Daoy (cell line): ENCODE data around the gene OXCT1. TPM values are rescaled to one million over a fixed set of nuclear protein-coding genes. Genes with fewer than 3 reads are reported as not detected.
"Not testable (repeated sequence)": the region's sequence is repeated elsewhere in the genome, so short reads cannot be mapped to it uniquely, and the experiment has no call there.

Experiments used
- DNase-seq: peaks from one replicate; pipeline ENCODE4 v3.0.0-alpha.2; 2015; ENCODE audit warnings: low read depth
- total RNA-seq: library from RNA; depleted of rRNA; stranded (reverse); fragments of >200 nt; shearing (Covaris generic); gene quantifications from 2 replicates; pipeline ENCODE4 v1.2.3, GENCODE V29; 2014

The OXCT1 gene
- total RNA-seq, 1 experiment from 2014 or later: 24.5 TPM

GRCh38 chr5:41874512-41875060 is 4.4 kb upstream of the OXCT1 start:
- DNase-seq: no peak

- peak; percentile 76 for DNase-seq
These were observed 1.6 kb upstream of the OXCT1 start for GRCh38 chr5:41871852-41872251.

- no peak for DNase-seq
These were observed 413 bp upstream of the OXCT1 start for GRCh38 chr5:41870627-41871048.

GRCh38 chr5:41869151-41869723 is 988 bp downstream of the OXCT1 start:
- peak; percentile 27 for DNase-seq

- DNase-seq: peak; percentile 4
These were observed 6.2 kb downstream of the OXCT1 start for GRCh38 chr5:41863871-41864486.

GRCh38 chr5:41858890-41859289 is 11.3 kb downstream of the OXCT1 start:
- DNase-seq: no peak

GRCh38 chr5:41857989-41858388 is 12.2 kb downstream of the OXCT1 start:
- DNase-seq: no peak

- peak; percentile 44 for DNase-seq
These were observed 13.4 kb downstream of the OXCT1 start for GRCh38 chr5:41856644-41857491.

GRCh38 chr5:41852293-41852692 is 17.9 kb downstream of the OXCT1 start:
- DNase-seq: no peak

- no peak for DNase-seq
These were observed 19.1 kb downstream of the OXCT1 start for GRCh38 chr5:41851116-41851515.

- no peak for DNase-seq
These were observed 21.2 kb downstream of the OXCT1 start for GRCh38 chr5:41848983-41849382.

GRCh38 chr5:41845751-41846150 is 24.5 kb downstream of the OXCT1 start:
- DNase-seq: not testable (repeated sequence)

GRCh38 chr5:41844502-41844901 is 25.7 kb downstream of the OXCT1 start:
- no peak for DNase-seq

- DNase-seq: peak; percentile 53
These were observed 26.5 kb downstream of the OXCT1 start for GRCh38 chr5:41843456-41844370.

GRCh38 chr5:41842777-41843176 is 27.4 kb downstream of the OXCT1 start:
- no peak for DNase-seq

- no peak for DNase-seq
These were observed 28.9 kb downstream of the OXCT1 start for GRCh38 chr5:41841325-41841724.

- DNase-seq: no peak
These were observed 30.0 kb downstream of the OXCT1 start for GRCh38 chr5:41840251-41840650.

GRCh38 chr5:41837793-41838192 is 32.4 kb downstream of the OXCT1 start:
- no peak for DNase-seq

GRCh38 chr5:41835645-41836044 is 34.6 kb downstream of the OXCT1 start:
- DNase-seq: peak; percentile 71

GRCh38 chr5:41834506-41834905 is 35.7 kb downstream of the OXCT1 start:
- DNase-seq: no peak

GRCh38 chr5:41832430-41832829 is 37.8 kb downstream of the OXCT1 start:
- no peak for DNase-seq
